ENCODE results near the gene TADA2B. TPM values are rescaled to one million over a fixed set of nuclear protein-coding genes. Genes with fewer than 3 reads are reported as not detected.
A peak's percentile ranks its signal among the peaks of the same experiment; 100 is the strongest.

The TADA2B gene
- total and polyA plus RNA-seq, 8 donors: 9.6 to 26.2 (median 17.9) TPM

GRCh38 chr4:7103607-7104365 lies 60.6 kb downstream of the TADA2B start:
- WGBS, 2 donors: 23 to 24% methylated on average over 21 of the region's 21 CpGs
- no peaks in the 10 kb centered on the region for H3K36me3 ChIP-seq
- no peak for FAIRE-seq
- ATAC-seq: peak; percentile 42 to 68 (median 62)
- no peaks in the 10 kb centered on the region for H3K9me3 ChIP-seq
- TF ChIP-seq, protein P1, sequence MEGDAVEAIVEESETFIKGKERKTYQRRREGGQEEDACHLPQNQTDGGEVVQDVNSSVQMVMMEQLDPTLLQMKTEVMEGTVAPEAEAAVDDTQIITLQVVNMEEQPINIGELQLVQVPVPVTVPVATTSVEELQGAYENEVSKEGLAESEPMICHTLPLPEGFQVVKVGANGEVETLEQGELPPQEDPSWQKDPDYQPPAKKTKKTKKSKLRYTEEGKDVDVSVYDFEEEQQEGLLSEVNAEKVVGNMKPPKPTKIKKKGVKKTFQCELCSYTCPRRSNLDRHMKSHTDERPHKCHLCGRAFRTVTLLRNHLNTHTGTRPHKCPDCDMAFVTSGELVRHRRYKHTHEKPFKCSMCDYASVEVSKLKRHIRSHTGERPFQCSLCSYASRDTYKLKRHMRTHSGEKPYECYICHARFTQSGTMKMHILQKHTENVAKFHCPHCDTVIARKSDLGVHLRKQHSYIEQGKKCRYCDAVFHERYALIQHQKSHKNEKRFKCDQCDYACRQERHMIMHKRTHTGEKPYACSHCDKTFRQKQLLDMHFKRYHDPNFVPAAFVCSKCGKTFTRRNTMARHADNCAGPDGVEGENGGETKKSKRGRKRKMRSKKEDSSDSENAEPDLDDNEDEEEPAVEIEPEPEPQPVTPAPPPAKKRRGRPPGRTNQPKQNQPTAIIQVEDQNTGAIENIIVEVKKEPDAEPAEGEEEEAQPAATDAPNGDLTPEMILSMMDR (IDR thresholded peaks at IDR 0.05): no peak
- H3K4me3 ChIP-seq: peak overlapping the region in 2 of 4 donors; percentile 52 to 69
- peak overlapping the region; percentile 42 to 81 (median 70) for H3K27ac ChIP-seq
- no peaks in the 10 kb centered on the region for H3K27me3 ChIP-seq
- intact Hi-C loops (cut with DNase I): no loop called here
- peak; percentile 78 to 89 (median 82) for DNase-seq
- peaks cover 0 to 11% (median 0%) of the 10 kb centered on the region in 3 donors for H3K4me1 ChIP-seq

GRCh38 chr4:7104366-7105031 lies 61.3 kb downstream of the TADA2B start:
- DNase-seq: no peak
- no peak for FAIRE-seq
- Histone ChIP-seq H3K36me3 (no peaks in the 10 kb centered on the region), H3K4me3 (no peak overlapping the region), H3K27me3 (no peaks in the 10 kb centered on the region), H3K9me3 (no peaks in the 10 kb centered on the region), H3K4me1 (peaks cover 0 to 11% (median 0%) of the 10 kb centered on the region in 3 donors), H3K27ac (peak overlapping the region in 1 of 4 donors; percentile 81)
- 88% methylated on average over 7 of the region's 7 CpGs for WGBS, 2 donors
- intact Hi-C loops (cut with DNase I): no loop called here
- ATAC-seq: no peak
- TF ChIP-seq, protein P1 (IDR thresholded peaks at IDR 0.05): no peak

- Histone ChIP-seq H3K27ac (no peak overlapping the region), H3K4me1 (peaks cover 0 to 11% (median 0%) of the 10 kb centered on the region in 3 donors), H3K9me3 (no peaks in the 10 kb centered on the region), H3K27me3 (no peaks in the 10 kb centered on the region), H3K36me3 (no peaks in the 10 kb centered on the region), H3K4me3 (no peak overlapping the region)
- no peak for FAIRE-seq
- DNase-seq: no peak
- 66 to 71% methylated on average over 15 of the region's 15 CpGs for WGBS, 2 donors
- TF ChIP-seq, protein P1 (IDR thresholded peaks at IDR 0.05): no peak
- ATAC-seq: no peak
- intact Hi-C loops (cut with DNase I): no loop called here
These were observed 62.1 kb downstream of the TADA2B start for GRCh38 chr4:7105276-7105675.

DNA sequence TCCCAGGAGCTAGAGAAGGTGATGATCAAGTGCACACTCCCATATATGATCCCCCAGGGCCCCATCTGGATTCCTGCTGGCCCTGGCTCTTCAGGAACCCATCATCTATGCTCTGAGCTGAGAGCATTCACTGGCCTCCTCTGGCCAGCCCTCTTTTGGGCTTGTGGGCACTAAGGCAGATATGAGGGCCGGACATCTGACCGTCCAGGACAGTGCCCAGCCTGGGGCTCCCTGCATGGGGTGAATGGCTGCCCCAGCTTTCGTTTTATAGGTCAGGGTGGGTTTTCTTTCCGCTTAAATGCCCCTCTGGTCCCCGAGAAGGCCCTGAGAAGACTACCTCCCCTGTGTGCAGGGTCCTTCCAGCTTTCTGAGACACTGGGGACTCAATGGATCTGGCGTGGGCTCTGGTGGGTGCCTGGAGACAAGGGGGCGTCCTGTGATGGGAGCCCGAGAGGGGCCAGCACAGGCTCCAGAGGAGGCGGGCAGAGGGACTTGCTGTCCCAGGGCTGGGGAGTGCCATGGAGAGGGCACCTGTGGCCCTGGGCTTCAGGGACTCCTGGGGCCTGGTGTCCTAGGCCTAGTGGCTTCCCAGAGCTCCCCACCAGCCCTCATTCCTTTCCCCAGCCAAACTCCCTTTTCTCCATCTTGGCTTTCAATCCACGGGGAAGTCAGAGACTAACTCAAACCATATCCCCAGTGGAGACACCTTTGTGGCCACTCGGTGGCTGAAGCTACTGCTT lies 64.2 kb downstream of the TADA2B start:
- DNase-seq (peak in 1 of 6 donors; percentile 38), ATAC-seq (no peak)

More for the DNA sequence above, 64.2 kb downstream of the TADA2B start:
- WGBS, 2 donors: 82 to 89% methylated on average over 11 of the region's 11 CpGs
- H3K4me3 ChIP-seq: no peak overlapping the region
- no peaks in the 10 kb centered on the region for H3K27me3 ChIP-seq
- H3K9me3 ChIP-seq: no peaks in the 10 kb centered on the region
- TF ChIP-seq, protein P1 (IDR thresholded peaks at IDR 0.05): no peak
- no peak for FAIRE-seq
- peaks cover 0 to 5% (median 0%) of the 10 kb centered on the region in 3 donors for H3K4me1 ChIP-seq
- H3K27ac ChIP-seq: no peak overlapping the region
- intact Hi-C loops (cut with DNase I): no loop called here
- no peaks in the 10 kb centered on the region for H3K36me3 ChIP-seq

Other genes with a start within 250 kb of the TADA2B start
- 10 to 100 TPM; 11.6 to 23.9 (median 15.2) TPM for gene TBC1D14, start 133.5 kb upstream of the TADA2B start, total RNA-seq
- gene TBC1D14, start 133.5 kb upstream of the TADA2B start, polyA plus RNA-seq: 10 to 100 TPM in 1 of 2 donors, 1 to 10 TPM in 1; 8.9 to 16.2 TPM
- gene GRPEL1, start 24.7 kb downstream of the TADA2B start, total RNA-seq: 10 to 100 TPM in 5 of 6 donors, 1 to 10 TPM in 1; 9.5 to 15.6 (median 11.3) TPM
- gene GRPEL1, start 24.7 kb downstream of the TADA2B start, polyA plus RNA-seq: 10 to 100 TPM in 1 of 2 donors, 1 to 10 TPM in 1; 7.7 to 13.5 TPM
- gene SORCS2, start 149.2 kb downstream of the TADA2B start, total RNA-seq: 1 to 10 TPM in 1 of 6 donors, under 1 TPM in 5; 0.37 to 1.7 (median 0.66) TPM
- gene SORCS2, start 149.2 kb downstream of the TADA2B start, polyA plus RNA-seq: under 1 TPM; 0.14 to 0.34 TPM

Measured in pancreas (tissue), 10 donors.